Muscle of leg (tissue), 11 donors: ENCODE data around the gene HDDC2. TPM values are rescaled to one million over a fixed set of nuclear protein-coding genes. Genes with fewer than 3 reads are reported as not detected.

Source experiments
- DNase-seq: peaks from one replicate; pipeline ENCODE4 v3.0.0; 2013
- H3K27ac ChIP-seq: one replicate; pipeline ENCODE4 v1.5.1; 2013; ENCODE audit warnings: mild to moderate bottlenecking, low read length, control low read depth
- H3K27me3 ChIP-seq: one replicate; pipeline ENCODE4 v1.6.1; 2013; ENCODE audit warnings: low read length; ENCODE audit not compliant: control insufficient read depth, insufficient read depth
- H3K36me3 ChIP-seq: one replicate; pipeline ENCODE4 v1.6.1; 2013; ENCODE audit warnings: low read length; ENCODE audit not compliant: control insufficient read depth, insufficient read depth
- H3K4me1 ChIP-seq: one replicate; pipeline ENCODE4 v1.6.1; 2013; ENCODE audit warnings: low read length; ENCODE audit not compliant: control insufficient read depth, insufficient read depth
- H3K4me3 ChIP-seq: one replicate; pipeline ENCODE4 v1.5.1; 2013; ENCODE audit warnings: low read length, control low read depth
- H3K9me3 ChIP-seq: replicated peaks from 2 replicates; pipeline ENCODE4 v1.6.1; 2013; ENCODE audit warnings: low read depth, low read length; ENCODE audit not compliant: control insufficient read depth
- WGBS: methylation state at CpG from one replicate; pipeline ENCODE4 v1.1.5; 2013; ENCODE audit warnings: missing lambda C conversion rate; ENCODE audit not compliant: insufficient coverage; 5-methylcytosine and 5-hydroxymethylcytosine counted together
- polyA plus RNA-seq, 8 donors: library from polyadenylated mRNA; unstranded; fragments of 120-200 nt; gene quantifications; one replicate each; pipeline versions ENCODE4 v1.2.1 to v1.2.3, GENCODE V29; 2013; ENCODE audit warnings: inconsistent platforms in 1 of 8, low replicate concordance in 1 of 8; ENCODE audit not compliant: insufficient read length in 8 of 8, insufficient read depth in 1 of 8
- total RNA-seq: library from RNA; stranded (reverse); fragments of 120-200 nt; gene quantifications from one replicate; pipeline ENCODE4 v1.2.4, GENCODE V29; 2013

Gene HDDC2
- total and polyA plus RNA-seq, 9 donors: 50.2 to 72.5 (median 61.0) TPM

DNA sequence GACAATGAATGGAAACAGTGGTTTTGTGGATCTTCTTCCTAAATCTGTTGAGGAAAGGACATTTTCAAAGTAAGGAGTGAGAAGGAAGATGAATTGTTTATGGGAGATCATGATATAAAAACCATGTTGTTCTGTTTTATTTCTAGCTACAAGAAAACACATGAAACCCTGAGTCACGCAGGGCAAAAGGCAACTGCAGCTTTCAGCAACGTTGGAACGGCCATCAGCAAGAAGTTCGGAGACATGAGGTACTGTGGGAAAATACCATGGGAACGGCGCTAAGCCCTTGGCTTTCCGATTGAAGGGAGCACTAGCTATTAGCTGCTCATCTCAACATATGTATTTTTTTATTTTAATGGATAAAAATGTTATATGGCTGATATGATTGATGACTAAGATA, 53.6 kb downstream of the HDDC2 start:
- Histone ChIP-seq H3K4me1 (peaks cover 2% of the 10 kb centered on the region), H3K9me3 (no peaks in the 10 kb centered on the region), H3K27me3 (no peaks in the 10 kb centered on the region), H3K4me3 (no peak overlapping the region), H3K36me3 (no peaks in the 10 kb centered on the region), H3K27ac (no peak overlapping the region)
- WGBS: 89% methylated on average over 4 of the region's 7 CpGs
- DNase-seq: no peak

DNA sequence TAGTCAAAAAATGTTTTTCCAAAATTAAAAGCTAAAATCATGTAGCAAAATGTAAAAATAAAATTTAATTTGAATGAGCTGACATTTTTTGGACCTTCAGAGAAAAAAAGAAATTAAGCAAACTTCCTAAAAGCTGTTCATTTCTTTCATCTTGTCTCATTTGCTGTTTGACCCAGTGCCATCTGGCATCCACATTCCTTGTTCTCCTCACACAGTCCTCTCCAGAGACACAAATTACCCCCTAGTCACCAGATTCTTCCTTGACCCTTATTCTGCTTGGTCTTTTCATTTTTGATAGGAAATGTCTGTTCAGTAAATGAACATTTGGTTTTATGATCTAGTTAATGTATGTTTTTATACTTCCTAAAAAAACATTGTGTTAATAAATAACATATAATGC, 55.2 kb downstream of the HDDC2 start:
- Histone ChIP-seq H3K4me3 (no peak overlapping the region), H3K9me3 (peaks cover 2% of the 10 kb centered on the region), H3K27me3 (no peaks in the 10 kb centered on the region), H3K4me1 (no peaks in the 10 kb centered on the region), H3K27ac (no peak overlapping the region), H3K36me3 (no peaks in the 10 kb centered on the region)
- DNase-seq: no peak

DNA sequence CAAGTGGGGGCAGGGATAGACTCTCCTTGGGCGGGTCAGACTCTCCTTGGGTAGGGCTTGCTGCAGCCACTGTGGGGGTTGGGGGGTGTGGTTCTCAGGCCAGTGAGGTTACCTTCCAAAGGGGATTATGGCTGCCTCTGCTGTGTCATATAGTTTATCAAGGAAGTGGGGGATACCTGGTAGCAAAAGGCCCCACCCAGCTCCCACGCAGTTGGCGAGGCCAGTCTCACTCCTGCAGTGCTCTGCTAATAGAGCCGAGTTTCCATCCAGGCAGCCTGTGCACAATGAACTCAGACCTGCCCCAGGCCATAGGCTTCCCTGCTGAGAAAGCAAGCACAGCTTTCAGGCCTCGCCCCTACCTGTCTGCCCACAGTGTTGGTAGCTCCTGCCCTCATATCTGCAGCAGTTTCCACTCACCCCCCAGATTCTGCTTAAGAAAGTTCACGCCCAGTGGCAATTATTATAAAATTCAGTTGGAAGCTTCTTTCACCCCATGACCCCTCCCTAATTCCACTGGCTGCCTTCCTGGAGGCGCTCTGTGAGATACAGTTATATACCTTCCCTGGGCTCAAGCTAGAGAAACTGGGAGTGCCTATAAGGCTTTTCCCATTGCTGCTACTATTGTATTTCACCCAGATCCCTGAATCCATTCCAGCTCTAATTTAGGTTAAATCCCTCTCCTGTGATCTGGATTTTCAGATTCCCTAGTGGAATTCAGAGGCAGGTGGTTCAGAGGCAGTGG, 56.1 kb downstream of the HDDC2 start:
- 79% methylated on average over 4 of the region's 7 CpGs for WGBS
- no peak for DNase-seq
- H3K27me3 ChIP-seq: no peaks in the 10 kb centered on the region
- H3K36me3 ChIP-seq: no peaks in the 10 kb centered on the region
- H3K9me3 ChIP-seq: peaks cover 2% of the 10 kb centered on the region
- H3K4me3 ChIP-seq: no peak overlapping the region
- H3K27ac ChIP-seq: no peak overlapping the region
- H3K4me1 ChIP-seq: no peaks in the 10 kb centered on the region

DNA sequence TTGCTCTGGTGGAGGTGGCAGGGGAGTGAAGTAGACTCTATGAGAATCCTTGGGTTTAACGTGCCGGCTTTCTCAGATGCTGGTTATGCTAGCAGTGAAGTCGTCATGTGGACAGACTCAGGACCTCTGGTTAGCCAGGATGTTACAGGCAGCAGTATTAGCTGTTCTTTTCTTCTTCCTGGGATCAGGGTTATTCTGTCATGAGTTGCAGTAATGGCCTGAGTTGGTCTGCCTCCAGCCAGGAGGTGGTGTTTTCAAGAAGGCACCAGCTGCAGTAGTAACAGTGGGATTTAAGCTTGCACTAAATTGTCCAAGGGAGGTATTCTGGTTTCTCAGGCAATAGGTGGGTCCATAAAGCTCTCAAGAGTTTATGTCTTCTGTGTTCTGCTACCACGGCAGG, 56.7 kb downstream of the HDDC2 start:
- DNase-seq: no peak
- Histone ChIP-seq H3K36me3 (no peaks in the 10 kb centered on the region), H3K27me3 (no peaks in the 10 kb centered on the region), H3K9me3 (peaks cover 2% of the 10 kb centered on the region), H3K27ac (no peak overlapping the region), H3K4me3 (no peak overlapping the region), H3K4me1 (no peaks in the 10 kb centered on the region)
- 73% methylated on average over 4 of the region's 4 CpGs for WGBS

DNA sequence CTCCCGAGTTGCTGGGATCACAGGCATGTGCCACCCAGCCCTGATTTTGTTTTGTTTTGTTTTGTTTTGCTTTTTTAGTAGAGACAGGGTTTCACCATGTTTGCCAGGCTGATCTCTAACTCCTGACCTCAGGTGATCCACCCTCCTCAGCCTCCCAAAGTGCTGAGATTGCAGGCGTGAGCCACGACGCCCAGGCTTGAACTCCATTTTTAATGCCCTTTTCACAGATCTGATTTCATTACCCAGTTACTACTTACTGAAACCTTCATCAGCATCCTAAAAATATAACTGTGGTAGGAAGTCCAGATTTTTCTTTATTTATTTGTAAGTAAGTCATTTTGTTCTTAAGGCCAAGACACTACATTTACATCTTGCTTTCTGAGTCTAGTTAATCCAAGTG, 64.0 kb downstream of the HDDC2 start:
- Histone ChIP-seq H3K4me1 (no peaks in the 10 kb centered on the region), H3K27me3 (no peaks in the 10 kb centered on the region), H3K27ac (no peak overlapping the region), H3K4me3 (no peak overlapping the region), H3K36me3 (no peaks in the 10 kb centered on the region), H3K9me3 (peaks cover 1% of the 10 kb centered on the region)
- DNase-seq: no peak
- no CpG with 5 or more reads among the region's 4 CpGs for WGBS

DNA sequence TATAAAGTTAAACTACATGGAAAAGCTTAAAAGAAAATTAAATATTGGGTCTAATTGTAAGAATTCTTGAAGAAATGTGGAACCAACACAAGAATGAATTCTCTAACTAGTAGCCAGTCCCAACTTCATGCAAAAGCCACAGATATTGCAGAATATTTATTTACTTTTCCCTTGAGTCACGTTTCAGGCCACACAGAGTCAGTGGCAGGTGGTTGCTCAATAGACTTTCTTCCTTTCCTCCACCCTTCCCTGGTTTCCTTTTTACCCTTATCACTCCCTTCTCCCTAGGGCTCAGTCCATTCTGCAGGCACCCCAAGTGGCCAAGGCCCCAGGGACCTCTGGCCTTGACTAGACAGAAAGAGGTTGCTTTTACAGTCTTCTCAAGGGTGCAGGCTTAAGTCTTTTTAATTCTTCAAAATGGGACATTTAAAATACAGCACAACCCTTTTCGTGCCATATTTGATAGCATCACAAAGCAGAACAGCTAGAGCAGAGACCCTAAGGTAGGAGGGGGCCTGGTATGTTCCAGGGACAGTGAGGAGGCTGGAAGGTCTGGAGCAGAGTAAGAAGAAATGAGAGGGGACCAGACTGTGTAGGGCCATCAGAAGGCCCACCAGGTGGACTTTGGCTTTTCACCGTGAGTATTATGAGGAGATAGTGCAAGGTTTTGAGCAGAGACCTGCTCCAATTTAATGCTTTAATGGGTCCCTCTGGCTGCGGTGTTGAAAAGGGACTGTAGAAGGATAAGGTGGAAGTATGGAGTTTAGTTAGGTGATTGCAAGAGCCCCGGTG, 65.0 kb downstream of the HDDC2 start:
- H3K4me1 ChIP-seq: no peaks in the 10 kb centered on the region
- no peak for DNase-seq
- H3K27ac ChIP-seq: no peak overlapping the region
- H3K4me3 ChIP-seq: no peak overlapping the region
- H3K27me3 ChIP-seq: no peaks in the 10 kb centered on the region
- H3K36me3 ChIP-seq: no peaks in the 10 kb centered on the region
- WGBS: 79% methylated on average over 5 of the region's 5 CpGs
- H3K9me3 ChIP-seq: no peaks in the 10 kb centered on the region

DNA sequence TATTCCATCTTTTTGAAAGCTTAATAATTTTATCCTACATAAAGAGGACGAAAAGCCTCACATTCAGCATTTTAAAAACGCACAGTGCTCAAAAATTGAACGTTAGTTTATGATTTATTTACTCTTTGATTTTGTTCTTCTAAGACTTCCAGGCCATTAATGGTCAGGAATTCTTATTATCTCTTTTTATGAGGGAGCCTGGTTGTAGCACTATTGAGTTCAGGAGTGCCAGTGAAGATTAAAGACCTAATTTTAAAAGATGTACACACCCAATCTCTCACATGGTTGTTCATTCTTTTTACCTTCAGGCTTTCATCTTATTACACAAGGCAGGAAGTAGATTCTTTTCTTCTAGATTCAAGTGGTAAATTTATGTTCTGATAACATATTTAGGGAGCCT, 68.6 kb downstream of the HDDC2 start:
- no peaks in the 10 kb centered on the region for H3K4me1 ChIP-seq
- WGBS: no CpG with 5 or more reads among the region's 3 CpGs
- no peak overlapping the region for H3K4me3 ChIP-seq
- no peaks in the 10 kb centered on the region for H3K36me3 ChIP-seq
- H3K27me3 ChIP-seq: no peaks in the 10 kb centered on the region
- no peak for DNase-seq
- no peaks in the 10 kb centered on the region for H3K9me3 ChIP-seq
- H3K27ac ChIP-seq: no peak overlapping the region

DNA sequence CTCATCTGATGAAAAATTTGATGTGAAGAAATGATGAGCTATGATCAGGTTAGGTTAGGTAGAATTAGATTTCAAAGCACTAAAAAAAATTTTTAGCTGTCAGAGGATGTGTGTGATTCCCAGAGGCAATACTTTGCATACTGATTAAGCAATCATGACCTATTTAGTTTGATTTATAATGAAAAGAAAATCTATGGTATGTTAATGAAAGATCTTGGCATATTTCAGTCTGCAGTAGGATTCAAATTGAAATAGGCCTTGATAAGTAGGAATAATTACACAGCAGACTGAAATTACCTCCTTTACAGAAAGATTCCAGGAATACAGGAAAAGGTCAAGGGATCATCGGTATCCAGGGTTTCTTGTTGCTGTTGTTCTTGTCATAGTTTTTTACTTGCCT, 69.3 kb downstream of the HDDC2 start:
- DNase-seq: no peak
- Histone ChIP-seq H3K9me3 (no peaks in the 10 kb centered on the region), H3K4me3 (no peak overlapping the region), H3K27me3 (no peaks in the 10 kb centered on the region), H3K36me3 (no peaks in the 10 kb centered on the region), H3K4me1 (no peaks in the 10 kb centered on the region), H3K27ac (no peak overlapping the region)
- no CpG with 5 or more reads among the region's 1 CpG for WGBS

DNA sequence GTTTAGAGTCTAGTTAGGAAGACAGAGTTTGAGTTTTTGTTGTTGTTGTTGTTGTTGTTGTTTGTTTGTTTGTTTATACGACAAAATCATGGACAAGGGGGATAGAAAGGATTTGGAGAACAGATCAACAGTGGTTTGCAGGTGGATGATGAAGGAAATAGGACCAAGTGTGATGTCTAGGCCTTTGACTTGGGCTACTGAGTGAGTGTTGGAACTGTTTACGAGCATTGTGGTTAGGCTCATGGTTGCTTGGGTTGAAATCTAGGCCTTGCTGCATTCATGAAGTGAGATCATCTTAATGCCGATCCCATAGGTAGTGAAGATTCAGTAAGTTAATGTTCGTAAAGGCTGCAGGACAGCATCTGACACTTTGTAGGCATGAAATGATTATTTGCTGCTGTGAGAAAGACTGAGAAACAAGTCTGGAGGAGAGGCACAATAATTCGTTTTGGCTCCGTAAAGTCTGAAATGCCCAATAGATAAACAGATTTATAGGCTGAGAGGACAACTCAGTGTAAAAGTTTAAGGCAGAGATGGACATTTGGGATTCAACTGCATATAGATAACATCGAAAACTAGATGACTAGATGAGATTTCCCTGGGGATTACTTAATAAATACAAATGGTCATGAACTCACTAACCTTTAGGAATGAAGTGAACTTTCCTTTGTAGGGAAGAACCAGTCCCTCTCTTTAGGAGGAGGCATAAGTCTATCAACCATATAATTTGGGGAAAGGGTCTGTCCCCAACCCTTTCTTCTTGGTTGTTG, 70.0 kb downstream of the HDDC2 start:
- no peaks in the 10 kb centered on the region for H3K27me3 ChIP-seq
- H3K4me1 ChIP-seq: no peaks in the 10 kb centered on the region
- H3K9me3 ChIP-seq: no peaks in the 10 kb centered on the region
- no peak for DNase-seq
- no peak overlapping the region for H3K4me3 ChIP-seq
- H3K36me3 ChIP-seq: no peaks in the 10 kb centered on the region
- no peak overlapping the region for H3K27ac ChIP-seq
- WGBS: 85% methylated on average over 4 of the region's 7 CpGs

DNA sequence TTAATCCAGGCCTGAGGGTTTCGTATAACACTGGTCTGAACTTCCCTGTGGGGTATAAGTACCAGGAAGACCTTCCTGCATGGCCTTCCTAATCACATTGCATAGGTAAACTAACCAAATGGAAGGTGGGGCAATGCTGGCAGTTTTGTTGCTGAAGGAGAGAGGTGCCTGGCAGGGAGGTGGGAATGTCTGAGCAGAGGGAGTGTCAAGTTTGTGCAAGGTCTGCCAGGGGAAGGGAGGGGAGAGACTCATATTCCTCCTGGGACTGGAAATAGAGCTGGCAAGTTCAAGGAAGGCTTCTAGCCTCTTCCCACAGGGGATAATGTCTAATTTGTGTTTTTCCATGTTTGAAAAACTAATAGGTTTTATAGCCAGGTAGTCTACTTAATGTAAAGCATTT, 70.6 kb downstream of the HDDC2 start:
- H3K27me3 ChIP-seq: no peaks in the 10 kb centered on the region
- no peaks in the 10 kb centered on the region for H3K4me1 ChIP-seq
- no peak overlapping the region for H3K4me3 ChIP-seq
- no CpG with 5 or more reads among the region's 1 CpG for WGBS
- no peaks in the 10 kb centered on the region for H3K36me3 ChIP-seq
- no peak for DNase-seq
- no peak overlapping the region for H3K27ac ChIP-seq
- H3K9me3 ChIP-seq: no peaks in the 10 kb centered on the region
